DND-41 (cell line): ENCODE data around the gene SGCD.

Experiments used
- CTCF ChIP-seq: IDR thresholded peaks from 2 replicates; pipeline ENCODE4 v1.5.1; 2012; ENCODE audit warnings: borderline replicate concordance, low read length, moderate library complexity, mild to moderate bottlenecking; ENCODE audit not compliant: poor library complexity, severe bottlenecking; ENCODE audit errors: extremely low read depth
- EZH2 ChIP-seq: IDR thresholded peaks from 3 replicates; pipeline ENCODE4 v1.6.1; 2012; ENCODE audit warnings: borderline replicate concordance, low read depth, mild to moderate bottlenecking, moderate library complexity, low read length, inconsistent platforms; ENCODE audit not compliant: severe bottlenecking

GRCh38 chr5:156621719-156622118 lies 294.8 kb downstream of the SGCD start:
- TF ChIP-seq CTCF: no peak
- TF ChIP-seq EZH2: no peak
